GM23338 (cell line): ENCODE data around the gene MLANA. TPM values are rescaled to one million over a fixed set of nuclear protein-coding genes. Genes with fewer than 3 reads are reported as not detected.

Experiments
- ATAC-seq: fragments of 200-7000 bp; cut with Tn5 transposase; 3 replicates; pipeline ENCODE4 v1.9.1; 2020
- DNase-seq: peaks from one replicate; pipeline ENCODE4 v3.0.0-alpha.2; 2015; ENCODE audit warnings: low spot score
- H2AFZ ChIP-seq: fragments of 200-600 bp; sonication (generic); 2 replicates; pipeline ENCODE4 v1.8.0; 2016; ENCODE audit warnings: antibody characterized with exemption, mild to moderate bottlenecking, moderate library complexity
- H3F3A ChIP-seq: fragments of 200-600 bp; sonication (generic); replicated peaks from 2 replicates; pipeline ENCODE4 v1.8.0; 2017; ENCODE audit warnings: antibody characterized with exemption, mixed run types, low read depth
- H3K27ac ChIP-seq: fragments of 200-600 bp; sonication (generic); 2 replicates; pipeline ENCODE4 v1.6.1; 2016; ENCODE audit warnings: low read depth
- H3K27me3 ChIP-seq: fragments of 200-600 bp; sonication (generic); 2 replicates; pipeline ENCODE4 v1.8.0; 2016; ENCODE audit warnings: mild to moderate bottlenecking, mixed run types, moderate library complexity; ENCODE audit not compliant: insufficient read depth
- H3K36me3 ChIP-seq: fragments of 200-600 bp; sonication (generic); 2 replicates; pipeline ENCODE4 v1.8.0; 2016; ENCODE audit warnings: mild to moderate bottlenecking; ENCODE audit not compliant: insufficient read depth
- H3K4me1 ChIP-seq: fragments of 200-600 bp; sonication (generic); 2 replicates; pipeline ENCODE4 v1.8.0; 2016; ENCODE audit warnings: mild to moderate bottlenecking, moderate library complexity; ENCODE audit not compliant: insufficient read depth
- H3K4me2 ChIP-seq: fragments of 200-600 bp; sonication (generic); 2 replicates; pipeline ENCODE4 v1.7.1; 2017; ENCODE audit warnings: mixed run types
- H3K4me3 ChIP-seq: fragments of 200-600 bp; sonication (generic); 2 replicates; pipeline ENCODE4 v1.6.1; 2016; ENCODE audit warnings: mixed run types
- H3K79me2 ChIP-seq: fragments of 200-600 bp; sonication (generic); replicated peaks from 2 replicates; pipeline ENCODE4 v1.8.0; 2017; ENCODE audit warnings: mild to moderate bottlenecking; ENCODE audit not compliant: insufficient read depth
- H3K9me2 ChIP-seq: fragments of 200-600 bp; sonication (generic); 2 replicates; pipeline ENCODE4 v1.8.0; 2017; ENCODE audit not compliant: insufficient read depth
- H4K20me1 ChIP-seq: fragments of 200-600 bp; sonication (generic); replicated peaks from 2 replicates; pipeline ENCODE4 v1.8.0; 2017; ENCODE audit warnings: mild to moderate bottlenecking; ENCODE audit not compliant: insufficient read depth
- H3K27ac Mint-ChIP-seq: 2 replicates; pipeline ENCODE4 v1.8.0; 2020; ENCODE audit warnings: inconsistent platforms, mild to moderate bottlenecking, moderate library complexity, mixed read lengths
- H3K27me3 Mint-ChIP-seq: 3 replicates; pipeline ENCODE4 v1.8.0; 2022; ENCODE audit warnings: low read depth, mild to moderate bottlenecking, moderate library complexity, mixed read lengths, inconsistent platforms; ENCODE audit not compliant: insufficient read depth, poor library complexity
- H3K36me3 Mint-ChIP-seq: 3 replicates; pipeline ENCODE4 v1.8.0; 2021; ENCODE audit warnings: low read depth, mild to moderate bottlenecking, inconsistent platforms, moderate library complexity, mixed read lengths
- H3K4me1 Mint-ChIP-seq: 3 replicates; pipeline ENCODE4 v1.8.0; 2020; ENCODE audit warnings: mild to moderate bottlenecking, inconsistent platforms, mixed read lengths
- H3K4me3 Mint-ChIP-seq: 3 replicates; pipeline ENCODE4 v1.8.0; 2021; ENCODE audit warnings: moderate library complexity, mild to moderate bottlenecking, inconsistent platforms, mixed read lengths
- H3K9me3 Mint-ChIP-seq: 3 replicates; pipeline ENCODE4 v1.8.0; 2020; ENCODE audit warnings: moderate library complexity, mild to moderate bottlenecking, inconsistent platforms, mixed read lengths
- EZH2 ChIP-seq: fragments of 200-600 bp; sonication (generic); IDR thresholded peaks from one replicate; pipeline ENCODE4 v1.8.0; 2017; ENCODE audit warnings: antibody characterized with exemption, mild to moderate bottlenecking, low read depth; ENCODE audit not compliant: unreplicated experiment
- EZH2phosphoT487 ChIP-seq: fragments of 200-600 bp; sonication (generic); IDR thresholded peaks from one replicate; pipeline ENCODE4 v1.8.1; 2018; ENCODE audit warnings: antibody characterized with exemption; ENCODE audit not compliant: unreplicated experiment
- JUNB ChIP-seq: IDR thresholded peaks from one replicate; pipeline ENCODE4 v1.6.1; 2016; ENCODE audit warnings: antibody characterized with exemption; ENCODE audit not compliant: unreplicated experiment
- STAT1 ChIP-seq: IDR thresholded peaks from one replicate; pipeline ENCODE4 v1.6.1; 2016; ENCODE audit warnings: antibody characterized with exemption; ENCODE audit not compliant: unreplicated experiment
- ZNF462 ChIP-seq: fragments of 250-450 bp; sonication (Bioruptor Pico); IDR thresholded peaks from 2 replicates; pipeline ENCODE4 v1.5.0; 2020; ENCODE audit warnings: mild to moderate bottlenecking, moderate library complexity
- polyA plus RNA-seq: library from polyadenylated mRNA; unstranded; fragments of >200 nt; fragmentation: Nextera tagmentation; extraction: Ambion mirVana; gene quantifications from 2 replicates; pipeline ENCODE4 v1.2.1, GENCODE V29; 2016
- total RNA-seq: library from RNA; depleted of rRNA; stranded (reverse); fragments of >200 nt; shearing (Covaris generic); gene quantifications from 2 replicates; pipeline ENCODE4 v1.2.3, GENCODE V29; 2014
- TF ChIP-seq, protein P1 (sequence below): IDR thresholded peaks from 2 replicates; pipeline ENCODE4 v1.6.1; 2016; ENCODE audit warnings: antibody characterized with exemption
- TF ChIP-seq, protein P2 (sequence below), 2 experiments: fragments of 200-600 bp in 1 of 2; sonication (generic) in 1 of 2; conservative IDR thresholded peaks; 2 replicates each; pipeline versions ENCODE4 v1.5.1 to v1.6.1; 2016 to 2017; ENCODE audit warnings: antibody characterized with exemption in 2 of 2, low read depth in 2 of 2, mild to moderate bottlenecking in 2 of 2, moderate library complexity in 1 of 2

MLANA gene
- total and polyA plus RNA-seq, 2 experiments from 2014 or later, result not detected

DNA sequence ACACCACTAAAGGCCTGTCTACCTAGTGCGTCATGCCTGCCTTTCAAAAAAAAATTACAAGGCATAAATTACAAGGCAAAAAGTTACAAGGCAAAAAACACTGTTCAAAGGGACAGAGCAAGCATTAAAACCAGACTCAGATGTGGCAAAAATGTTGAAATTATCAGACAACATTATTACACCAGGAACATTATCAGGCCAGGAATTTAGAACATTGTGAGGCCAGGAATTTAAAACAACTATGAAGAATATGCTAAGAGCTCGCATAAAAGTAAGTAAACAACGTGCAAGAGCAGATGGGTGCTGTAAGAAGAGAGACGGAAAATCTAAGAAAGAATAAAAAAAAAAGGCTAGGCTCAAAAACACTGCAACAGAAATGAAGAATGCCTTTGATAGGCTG, 18.2 kb upstream of the MLANA start:
- ATAC-seq (no peak), DNase-seq (no peak)
- TF ChIP-seq, protein P1, sequence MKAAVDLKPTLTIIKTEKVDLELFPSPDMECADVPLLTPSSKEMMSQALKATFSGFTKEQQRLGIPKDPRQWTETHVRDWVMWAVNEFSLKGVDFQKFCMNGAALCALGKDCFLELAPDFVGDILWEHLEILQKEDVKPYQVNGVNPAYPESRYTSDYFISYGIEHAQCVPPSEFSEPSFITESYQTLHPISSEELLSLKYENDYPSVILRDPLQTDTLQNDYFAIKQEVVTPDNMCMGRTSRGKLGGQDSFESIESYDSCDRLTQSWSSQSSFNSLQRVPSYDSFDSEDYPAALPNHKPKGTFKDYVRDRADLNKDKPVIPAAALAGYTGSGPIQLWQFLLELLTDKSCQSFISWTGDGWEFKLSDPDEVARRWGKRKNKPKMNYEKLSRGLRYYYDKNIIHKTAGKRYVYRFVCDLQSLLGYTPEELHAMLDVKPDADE, result no peak
- TF ChIP-seq JUNB, result no peak
- TF ChIP-seq, protein P2, sequence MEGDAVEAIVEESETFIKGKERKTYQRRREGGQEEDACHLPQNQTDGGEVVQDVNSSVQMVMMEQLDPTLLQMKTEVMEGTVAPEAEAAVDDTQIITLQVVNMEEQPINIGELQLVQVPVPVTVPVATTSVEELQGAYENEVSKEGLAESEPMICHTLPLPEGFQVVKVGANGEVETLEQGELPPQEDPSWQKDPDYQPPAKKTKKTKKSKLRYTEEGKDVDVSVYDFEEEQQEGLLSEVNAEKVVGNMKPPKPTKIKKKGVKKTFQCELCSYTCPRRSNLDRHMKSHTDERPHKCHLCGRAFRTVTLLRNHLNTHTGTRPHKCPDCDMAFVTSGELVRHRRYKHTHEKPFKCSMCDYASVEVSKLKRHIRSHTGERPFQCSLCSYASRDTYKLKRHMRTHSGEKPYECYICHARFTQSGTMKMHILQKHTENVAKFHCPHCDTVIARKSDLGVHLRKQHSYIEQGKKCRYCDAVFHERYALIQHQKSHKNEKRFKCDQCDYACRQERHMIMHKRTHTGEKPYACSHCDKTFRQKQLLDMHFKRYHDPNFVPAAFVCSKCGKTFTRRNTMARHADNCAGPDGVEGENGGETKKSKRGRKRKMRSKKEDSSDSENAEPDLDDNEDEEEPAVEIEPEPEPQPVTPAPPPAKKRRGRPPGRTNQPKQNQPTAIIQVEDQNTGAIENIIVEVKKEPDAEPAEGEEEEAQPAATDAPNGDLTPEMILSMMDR (conservative IDR thresholded peaks at IDR 0.05; ENCODE audit: low read depth in 2 of 2), result no peak
- Histone ChIP-seq H2AFZ (peak overlapping the region; percentile 86), H3K4me2 (no peak overlapping the region), H3K27ac (no peak overlapping the region), H3K9me2 (no peaks in the 10 kb centered on the region), H3F3A (no peaks in the 10 kb centered on the region), H3K4me3 (no peak overlapping the region), H3K4me1 (no peaks in the 10 kb centered on the region), H3K36me3 (no peaks in the 10 kb centered on the region), H3K27me3 (no peaks in the 10 kb centered on the region), H3K79me2 (no peaks in the 10 kb centered on the region), H4K20me1 (no peaks in the 10 kb centered on the region)
- Mint-ChIP-seq H3K36me3 (no peaks in the 10 kb centered on the region), H3K4me3 (no peak overlapping the region), H3K27ac (no peak overlapping the region), H3K4me1 (peaks cover 6% of the 10 kb centered on the region), H3K27me3 (peaks cover 4% of the 10 kb centered on the region), H3K9me3 (no peaks in the 10 kb centered on the region)

GRCh38 chr9:5873439-5873838, 17.2 kb upstream of the MLANA start:
- no peaks in the 10 kb centered on the region for H3K36me3 ChIP-seq
- no peaks in the 10 kb centered on the region for H3K79me2 ChIP-seq
- H3K4me2 ChIP-seq, result no peak overlapping the region
- no peaks in the 10 kb centered on the region for H4K20me1 ChIP-seq
- H3K27ac Mint-ChIP-seq, result no peak overlapping the region
- no peaks in the 10 kb centered on the region for H3K4me1 ChIP-seq
- no peak overlapping the region for H3K4me3 ChIP-seq
- H3F3A ChIP-seq, result no peaks in the 10 kb centered on the region
- ATAC-seq (no peak), DNase-seq (no peak)
- no peak overlapping the region for H2AFZ ChIP-seq
- H3K36me3 Mint-ChIP-seq, result no peaks in the 10 kb centered on the region
- H3K27me3 Mint-ChIP-seq, result peaks cover 4% of the 10 kb centered on the region
- H3K9me2 ChIP-seq, result no peaks in the 10 kb centered on the region
- H3K4me1 Mint-ChIP-seq, result peaks cover 6% of the 10 kb centered on the region
- H3K9me3 Mint-ChIP-seq, result no peaks in the 10 kb centered on the region
- no peak overlapping the region for H3K27ac ChIP-seq
- H3K27me3 ChIP-seq, result no peaks in the 10 kb centered on the region
- TF ChIP-seq ZNF462 (CRISPR knock-in tag) (no peak), JUNB (no peak), STAT1 (no peak), EZH2 (no peak), EZH2phosphoT487 (no peak)
- no peak overlapping the region for H3K4me3 Mint-ChIP-seq
